GM12878 (cell line): ENCODE results near the gene PLEKHA1. TPM values are rescaled to one million over a fixed set of nuclear protein-coding genes. Genes with fewer than 3 reads are reported as not detected.

Source experiments
- ATAC-seq: fragments of 200-7000 bp; cut with Tn5 transposase; 3 replicates; pipeline ENCODE4 v1.9.1; 2020; ENCODE audit warnings: mild to moderate bottlenecking, moderate library complexity
- BruUV-seq: library from RNA; stranded (reverse); fragments of 400-500 nt; replicated peaks from 2 replicates; lab custom pipeline; 2021; lab: Mats Ljungman, UMichigan
- CTCF ChIA-PET: fragments of 300-600 bp; sonication (Branson Sonifier 250); formaldehyde crosslinking; extraction: SDS; loops from one replicate; lab custom pipeline; 2021; ENCODE audit warnings: inconsistent platforms; lab: Yijun Ruan, JAX
- POLR2A ChIA-PET: fragments of 350-600 bp; formaldehyde crosslinking; extraction: SDS; loops from one replicate; lab custom pipeline; 2021; ENCODE audit warnings: inconsistent platforms; lab: Charles Lee
- RAD21 ChIA-PET: fragments of 300-600 bp; sonication (Branson Sonifier 250); formaldehyde crosslinking; loops from one replicate; lab custom pipeline; 2023; ENCODE audit warnings: antibody characterized with exemption; ENCODE audit not compliant: unreplicated experiment; lab: Charles Lee
- SMC1A ChIA-PET: fragments of 300-600 bp; sonication (Branson Sonifier 250); formaldehyde crosslinking; loops from one replicate; lab custom pipeline; 2023; ENCODE audit not compliant: unreplicated experiment, uncharacterized antibody; lab: Charles Lee
- DNase-seq: peaks from one replicate; pipeline ENCODE4 v3.0.0-alpha.2; 2011; ENCODE audit warnings: low read depth, low spot score
- FAIRE-seq: peaks from 3 replicates; lab custom pipeline; 2011; peaks lifted over from hg19 to GRCh38; lab: Jason Lieb, UNC
- H2AFZ ChIP-seq: 2 replicates; pipeline ENCODE4 v1.6.0; 2011; ENCODE audit warnings: low read depth, low read length, control low read depth; ENCODE audit not compliant: control insufficient read depth
- H3K27ac ChIP-seq: 2 replicates; pipeline ENCODE4 v1.5.1; 2011; ENCODE audit warnings: control low read depth; ENCODE audit not compliant: control insufficient read depth, insufficient read depth
- H3K27me3 ChIP-seq, 2 experiments: replicated peaks in 1 of 2; 2 replicates each; pipeline versions ENCODE4 v1.6.0 to v1.6.1; 2011; ENCODE audit warnings: low read length in 1 of 2; ENCODE audit not compliant: control insufficient read depth in 2 of 2, insufficient read depth in 2 of 2
- H3K36me3 ChIP-seq, 2 experiments: 2 replicates each; pipeline ENCODE4 v1.5.1; 2011; ENCODE audit warnings: low read length in 1 of 2; ENCODE audit not compliant: control insufficient read depth in 2 of 2, insufficient read depth in 2 of 2
- H3K4me1 ChIP-seq: 2 replicates; pipeline ENCODE4 v1.6.1; 2011; ENCODE audit warnings: mild to moderate bottlenecking, low read length, moderate library complexity, mixed read lengths; ENCODE audit not compliant: control insufficient read depth, insufficient read depth
- H3K4me2 ChIP-seq: 2 replicates; pipeline ENCODE4 v1.6.0; 2011; ENCODE audit warnings: control low read depth; ENCODE audit not compliant: control insufficient read depth, insufficient read depth
- H3K4me3 ChIP-seq: fragments of 200-600 bp; sonication (generic); 2 replicates; pipeline ENCODE4 v1.5.1; 2016
- H3K79me2 ChIP-seq: 2 replicates; pipeline ENCODE4 v1.6.0; 2011; ENCODE audit warnings: low read length; ENCODE audit not compliant: control insufficient read depth, insufficient read depth
- H3K9ac ChIP-seq: 2 replicates; pipeline ENCODE4 v1.8.0; 2011; ENCODE audit warnings: low read length, control low read depth, mixed read lengths; ENCODE audit not compliant: control insufficient read depth, insufficient read depth
- H3K9me3 ChIP-seq: replicated peaks from 3 replicates; pipeline ENCODE4 v1.5.1; 2011; ENCODE audit warnings: mild to moderate bottlenecking, low read length; ENCODE audit not compliant: control insufficient read depth, insufficient read depth
- H4K20me1 ChIP-seq: 2 replicates; pipeline ENCODE4 v1.6.0; 2011; ENCODE audit not compliant: control insufficient read depth, insufficient read depth
- BCLAF1 ChIP-seq: fragments of 450-650 bp; IDR thresholded peaks from 2 replicates; pipeline ENCODE4 v1.6.1; 2017; ENCODE audit warnings: antibody characterized with exemption, mild to moderate bottlenecking, moderate library complexity
- BHLHE40 ChIP-seq, 2 experiments: fragments of 450-650 bp in 1 of 2; IDR thresholded peaks; 2 replicates each; pipeline ENCODE4 v1.6.1; 2011 to 2017; ENCODE audit warnings: low read depth in 2 of 2, borderline replicate concordance in 1 of 2, improper control_type of control experiment in 1 of 2, low read length in 1 of 2, mild to moderate bottlenecking in 1 of 2
- CBX3 ChIP-seq: fragments of 200-600 bp; sonication (generic); IDR thresholded peaks from 2 replicates; pipeline ENCODE4 v1.6.1; 2016; ENCODE audit warnings: low read depth, borderline replicate concordance
- FOXK2 ChIP-seq: fragments of 450-650 bp; IDR thresholded peaks from 2 replicates; pipeline ENCODE4 v1.6.1; 2017; ENCODE audit warnings: mild to moderate bottlenecking, moderate library complexity
- IRF4 ChIP-seq: IDR thresholded peaks from 2 replicates; pipeline ENCODE4 v1.6.1; 2011; ENCODE audit warnings: low read depth, low read length
- KLF5 ChIP-seq: fragments of 450-650 bp; IDR thresholded peaks from 2 replicates; pipeline ENCODE4 v1.6.1; 2014; ENCODE audit warnings: mild to moderate bottlenecking; ENCODE audit not compliant: partially characterized antibody
- LARP7 ChIP-seq: fragments of 450-650 bp; IDR thresholded peaks from 2 replicates; pipeline ENCODE4 v1.6.1; 2017; ENCODE audit warnings: mild to moderate bottlenecking
- MYB ChIP-seq: fragments of 150-350 bp; IDR thresholded peaks from 2 replicates; pipeline ENCODE4 v1.6.1; 2014; ENCODE audit warnings: mild to moderate bottlenecking, low read depth, low read length, borderline replicate concordance
- RAD21 ChIP-seq: IDR thresholded peaks from 2 replicates; pipeline ENCODE4 v1.6.1; 2011; ENCODE audit warnings: mild to moderate bottlenecking, low read depth, low read length, moderate library complexity; ENCODE audit not compliant: insufficient read depth
- RAD51 ChIP-seq: fragments of 450-650 bp; IDR thresholded peaks from 2 replicates; pipeline ENCODE4 v1.6.1; 2016; ENCODE audit warnings: moderate library complexity, mild to moderate bottlenecking, inconsistent platforms
- RELA ChIP-seq: fragments of 450-650 bp; IDR thresholded peaks from 2 replicates; pipeline ENCODE4 v1.8.0; 2014; ENCODE audit warnings: borderline replicate concordance; ENCODE audit not compliant: partially characterized antibody
- SPI1 ChIP-seq: IDR thresholded peaks from 2 replicates; pipeline ENCODE4 v1.6.1; 2011; ENCODE audit warnings: low read depth, mild to moderate bottlenecking, low read length, moderate library complexity, borderline replicate concordance; ENCODE audit not compliant: insufficient read depth
- TAF1 ChIP-seq: IDR thresholded peaks from 2 replicates; pipeline ENCODE4 v1.6.1; 2011; ENCODE audit warnings: mild to moderate bottlenecking, low read depth, low read length, borderline replicate concordance
- TCF12 ChIP-seq: IDR thresholded peaks from 2 replicates; pipeline ENCODE4 v1.6.1; 2011; ENCODE audit warnings: low read depth, mild to moderate bottlenecking, low read length
- TCF3 ChIP-seq: IDR thresholded peaks from 2 replicates; pipeline ENCODE4 v1.6.1; 2012; ENCODE audit warnings: low read depth, mild to moderate bottlenecking, low read length, borderline replicate concordance; ENCODE audit not compliant: insufficient read depth
- WGBS: methylation state at CpG from one replicate; pipeline ENCODE4 v1.1.6; 2016; ENCODE audit warnings: low lambda C conversion rate; ENCODE audit not compliant: insufficient replicate concordance, insufficient coverage; ENCODE audit errors: missing lambda C conversion rate; 5-methylcytosine and 5-hydroxymethylcytosine counted together
- in situ Hi-C: fragments of 300-500 bp; cut with MboI; formaldehyde crosslinking; loops from 9 replicates; pipeline ENCODE4 v1.14.3; 2018; ENCODE audit warnings: mixed read lengths
- intact Hi-C: fragments of 100-400 bp; cut with micrococcal nuclease; formaldehyde crosslinking; loops from one replicate; pipeline ENCODE4 v1.14.2; 2022; ENCODE audit not compliant: unreplicated experiment
- polyA plus RNA-seq, 11 experiments: library from polyadenylated mRNA; depleted of rRNA in 4 of 11; unstranded in 6 of 11; stranded (reverse) in 5 of 11; fragments of >200 nt; fragmentation: Nextera tagmentation in 4 of 11; fragmentation: Illumina TruSeq in 1 of 11; extraction: Ambion mirVana in 4 of 11; extraction: Trizol in 1 of 11; gene quantifications; 1 replicate in 1 of 11; 2 replicates in 10 of 11; pipeline versions ENCODE4 v1.2.1 to v1.2.3, GENCODE V29; 2011 to 2016; ENCODE audit warnings: inconsistent platforms in 2 of 11, missing spikeins in 2 of 11, low read depth in 1 of 11
- total RNA-seq, 4 experiments: library from RNA; depleted of rRNA in 3 of 4; stranded (reverse); fragments of >200 nt in 3 of 4; fragmentation: Illumina TruSeq in 1 of 4; extraction: Trizol in 1 of 4; gene quantifications; 2 replicates each; pipeline versions ENCODE4 v1.2.1 to v1.2.3, GENCODE V29; 2013 to 2021

The PLEKHA1 gene
- total and polyA plus RNA-seq, 10 of the 15 experiments (the other 5 are each of a cell fraction or from before 2014, with no cell fraction given): 0.15 to 6.0 (median 0.32) TPM

DNA sequence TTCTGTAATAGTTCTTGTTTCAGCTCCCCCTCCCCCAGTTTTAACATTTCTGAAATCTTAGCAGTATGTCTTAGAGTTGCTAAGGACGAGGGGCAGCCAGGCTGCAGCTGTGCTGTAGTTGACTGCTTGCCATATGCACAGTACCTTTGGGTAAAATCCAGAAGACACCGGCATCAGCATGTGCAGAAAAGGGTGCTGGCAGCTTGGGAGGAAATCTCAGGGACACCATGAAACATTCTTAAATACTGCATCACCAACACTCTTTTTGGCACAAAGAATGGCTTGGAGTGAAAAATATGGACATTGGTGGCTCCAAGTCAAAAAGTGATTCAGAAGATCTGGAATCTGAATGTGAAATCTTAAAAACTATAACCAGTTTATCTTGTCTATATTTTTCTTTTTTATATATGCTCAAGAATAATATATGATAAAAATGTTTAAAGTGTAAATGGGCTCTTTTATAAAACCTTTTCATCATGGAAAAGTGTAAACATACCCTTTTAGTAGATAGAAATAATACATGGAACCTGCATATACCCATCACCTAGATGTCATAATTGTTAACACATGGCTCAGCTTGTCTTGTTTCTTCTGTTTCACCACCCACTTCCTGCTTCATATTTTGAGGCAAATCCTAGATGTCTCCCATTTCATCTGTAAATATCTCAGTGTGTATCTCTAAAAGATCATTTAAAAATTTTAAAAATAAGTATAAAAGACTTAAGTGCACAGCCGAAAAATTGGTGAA lies 45.5 kb downstream of the PLEKHA1 start:
- no TSS peak for BruUV-seq
- intact Hi-C loops: no loop called here
- SMC1A ChIA-PET: interaction anchor here (1.0 kb wide), 1 partner anchor 12 kb away, joined by 4 read pairs; no protein-coding TSS in a partner anchor
- TF ChIP-seq TCF12 (no peak), TCF3 (no peak), BHLHE40 (IDR thresholded peaks at IDR 0.05; ENCODE audit: borderline replicate concordance in 1 of 2, low read depth in 2 of 2, low read length in 1 of 2) (no peak), RAD21 (no peak), IRF4 (no peak), KLF5 (no peak), LARP7 (no peak), MYB (no peak), CBX3 (no peak), RAD51 (no peak), FOXK2 (no peak), BCLAF1 (no peak), SPI1 (no peak), RELA (no peak), TAF1 (no peak)
- Histone ChIP-seq H3K27ac (no peak overlapping the region), H3K4me3 (no peak overlapping the region), H3K9ac (no peak overlapping the region), H2AFZ (no peak overlapping the region), H3K9me3 (no peaks in the 10 kb centered on the region), H3K79me2 (no peaks in the 10 kb centered on the region), H3K4me2 (no peak overlapping the region), H3K27me3 (no peaks in the 10 kb centered on the region), H3K4me1 (no peaks in the 10 kb centered on the region), H3K36me3 (no peaks in the 10 kb centered on the region), H4K20me1 (no peaks in the 10 kb centered on the region)
- in situ Hi-C loops: no loop called here
- 36% methylated on average over 3 of the region's 3 CpGs for WGBS
- no peak for FAIRE-seq
- ATAC-seq: no peak
- RAD21 ChIA-PET: interaction anchor here (1.5 kb wide), 1 partner anchor 77 kb away, joined by 4 read pairs; no protein-coding TSS in a partner anchor
- POLR2A ChIA-PET: no interaction called here
- CTCF ChIA-PET: interaction anchor here (0.8 to 2.6 kb wide), 4 partner anchors 12 to 19 kb away, joined by 3 to 12 read pairs (median 4); no protein-coding TSS in a partner anchor
- DNase-seq: no peak
